ENCODE data around the gene GZMM. TPM values are rescaled to one million over a fixed set of nuclear protein-coding genes. Genes with fewer than 3 reads are reported as not detected.

The GZMM gene
- 1 to 10 TPM in 1 of 3 donors, under 1 TPM in 1, not detected in 1; 0.33 to 1.1 TPM for total RNA-seq

- TF ChIP-seq CTCF (IDR thresholded peaks at IDR 0.05) (no peak), POLR2AphosphoS5 (IDR thresholded peaks at IDR 0.05) (no peak), POLR2A (IDR thresholded peaks at IDR 0.05) (no peak)
- H3K27ac ChIP-seq: no peak within 1 kb of the TSS
- H3K9me3 ChIP-seq: no peaks in the 10 kb centered on the region
- intact Hi-C loops (cut with DNase I; ENCODE audit: low total_unique reads): no loop called here
- no peaks in the 10 kb centered on the region for H3K4me1 ChIP-seq
- no peaks in the 10 kb centered on the region for H3K36me3 ChIP-seq
- peaks cover 3 to 4% of the 10 kb centered on the region in 2 donors for H3K27me3 ChIP-seq
- no peak for DNase-seq (ENCODE audit: low spot score in 2 of 2)
- H3K4me3 ChIP-seq: peak within 1 kb of the TSS in 1 of 3 donors; percentile 28
Measured at GRCh38 chr19:543910-544608, at the start of gene GZMM. TSS of gene GZMM (plus strand) at chr19:544053. CDS start at chr19:544072, 19 bp downstream.

GRCh38 chr19:494171-495080, 49.4 kb upstream of the GZMM start:
- intact Hi-C loops (cut with DNase I; ENCODE audit: low total_unique reads): loop anchor here (1.0 kb wide), 1 partner anchor 85 kb away; the partner anchor contains the start of gene C2CD4C
- H3K4me1 ChIP-seq: peaks cover 0 to 3% of the 10 kb centered on the region in 2 donors
- H3K27me3 ChIP-seq: peaks cover 12 to 28% of the 10 kb centered on the region in 2 donors
- no peak overlapping the region for H3K4me3 ChIP-seq
- H3K9me3 ChIP-seq: no peaks in the 10 kb centered on the region
- TF ChIP-seq POLR2A (IDR thresholded peaks at IDR 0.05) (no peak), POLR2AphosphoS5 (IDR thresholded peaks at IDR 0.05) (no peak), CTCF (IDR thresholded peaks at IDR 0.05) (no peak)
- no peak for DNase-seq (ENCODE audit: low spot score in 2 of 2)
- no peak overlapping the region for H3K27ac ChIP-seq
- H3K36me3 ChIP-seq: no peaks in the 10 kb centered on the region

GRCh38 chr19:495081-495401, 48.8 kb upstream of the GZMM start:
- H3K4me1 ChIP-seq: peaks cover 0 to 3% of the 10 kb centered on the region in 2 donors
- intact Hi-C loops (cut with DNase I; ENCODE audit: low total_unique reads): no loop called here
- H3K27ac ChIP-seq: no peak overlapping the region
- H3K9me3 ChIP-seq: no peaks in the 10 kb centered on the region
- TF ChIP-seq POLR2A (IDR thresholded peaks at IDR 0.05): no peak
- TF ChIP-seq CTCF (IDR thresholded peaks at IDR 0.05): no peak
- TF ChIP-seq POLR2AphosphoS5 (IDR thresholded peaks at IDR 0.05): no peak
- DNase-seq (ENCODE audit: low spot score in 2 of 2): no peak
- H3K27me3 ChIP-seq: peaks cover 12 to 34% of the 10 kb centered on the region in 2 donors
- no peaks in the 10 kb centered on the region for H3K36me3 ChIP-seq
- H3K4me3 ChIP-seq: no peak overlapping the region

DNA sequence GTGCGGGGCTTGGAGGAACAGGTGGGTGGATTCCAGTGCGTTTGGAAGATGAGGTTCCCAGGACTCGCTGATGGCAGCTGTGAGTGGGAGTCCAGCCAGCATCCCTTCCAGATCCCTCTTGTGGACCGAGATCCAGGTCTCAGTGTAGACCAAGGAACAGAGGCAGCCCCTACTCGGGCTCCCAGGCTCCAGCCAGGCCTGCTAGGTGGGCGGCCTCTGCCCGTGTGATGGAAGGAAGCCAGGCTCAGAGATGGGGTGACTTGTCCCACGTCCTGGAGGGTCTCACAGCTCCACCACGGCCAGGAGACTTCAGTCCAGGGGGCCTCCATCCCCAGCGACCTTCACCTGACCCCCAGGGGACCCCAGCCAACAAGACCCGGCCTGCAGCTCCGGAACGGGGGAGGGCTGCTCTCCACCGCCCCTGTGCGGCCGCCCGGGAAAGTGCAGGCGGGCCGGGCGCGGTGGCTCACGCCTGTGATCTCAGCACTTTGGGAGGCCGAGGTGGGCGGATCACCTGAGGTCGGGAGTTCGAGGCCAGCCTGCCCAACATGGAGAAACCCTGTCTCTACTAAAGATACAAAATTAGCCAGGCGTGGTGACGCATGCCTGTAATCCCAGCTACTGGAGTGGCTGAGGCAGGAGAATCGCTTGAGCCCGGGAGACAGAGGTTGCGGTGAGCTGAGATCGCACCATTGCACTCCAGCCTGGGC, 48.3 kb upstream of the GZMM start:
- no peaks in the 10 kb centered on the region for H3K9me3 ChIP-seq
- H3K27ac ChIP-seq: no peak overlapping the region
- peaks cover 12 to 35% of the 10 kb centered on the region in 2 donors for H3K27me3 ChIP-seq
- no peak for DNase-seq (ENCODE audit: low spot score in 2 of 2)
- H3K4me3 ChIP-seq: no peak overlapping the region
- peak in 2 of 3 donors; percentile 50 to 53 for TF ChIP-seq CTCF (IDR thresholded peaks at IDR 0.05)
- no peak for TF ChIP-seq POLR2AphosphoS5 (IDR thresholded peaks at IDR 0.05)
- peaks cover 0 to 3% of the 10 kb centered on the region in 2 donors for H3K4me1 ChIP-seq
- H3K36me3 ChIP-seq: no peaks in the 10 kb centered on the region
- intact Hi-C loops (cut with DNase I; ENCODE audit: low total_unique reads): no loop called here
